Measurements from ENCODE around the gene SIGLECL1.
A peak's percentile ranks its signal among the peaks of the same experiment; 100 is the strongest.

The SIGLECL1 gene

GRCh38 chr19:51294977-51295375 lies 44.1 kb downstream of the SIGLECL1 start:
- DNase-seq: no peak
- intact Hi-C loops (cut with DNase I): no loop called here

DNA sequence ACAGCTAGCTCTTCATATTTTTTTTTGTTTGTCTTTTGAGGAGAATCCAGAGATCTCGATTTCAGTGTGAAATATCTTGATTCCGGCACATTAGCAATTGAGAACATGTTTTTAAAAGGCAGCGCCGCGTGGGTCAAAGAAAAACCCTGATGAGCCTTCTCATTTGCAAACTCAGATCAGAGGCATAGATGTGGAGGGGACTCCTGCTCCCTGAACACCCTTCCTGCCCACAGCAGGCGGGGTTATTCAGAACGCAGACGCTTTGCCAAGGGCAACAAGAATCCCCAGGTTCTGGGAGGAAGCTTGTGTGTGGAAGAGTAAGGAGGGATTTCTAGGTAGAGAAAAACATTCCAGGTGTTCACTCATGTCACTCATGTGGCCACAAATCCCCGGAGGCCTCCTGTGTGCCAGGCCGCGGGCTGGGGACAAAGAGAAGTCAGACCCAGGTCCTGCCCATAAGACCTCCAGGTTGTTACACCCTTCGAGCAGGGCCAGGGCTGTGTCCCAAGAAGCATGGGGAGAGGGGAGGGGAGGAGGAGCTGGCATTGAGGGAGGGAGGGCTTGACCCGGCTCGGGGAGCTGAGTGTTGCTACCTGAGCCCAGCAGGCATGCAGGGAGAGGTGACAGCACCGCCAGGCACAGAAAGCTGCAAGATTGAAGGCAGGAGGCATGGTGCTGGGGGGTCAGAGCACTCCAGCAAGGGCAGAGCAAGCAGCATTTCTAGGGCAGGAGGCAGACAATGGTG lies 44.7 kb downstream of the SIGLECL1 start:
- intact Hi-C loops (cut with DNase I): no loop called here
- DNase-seq: no peak

DNA sequence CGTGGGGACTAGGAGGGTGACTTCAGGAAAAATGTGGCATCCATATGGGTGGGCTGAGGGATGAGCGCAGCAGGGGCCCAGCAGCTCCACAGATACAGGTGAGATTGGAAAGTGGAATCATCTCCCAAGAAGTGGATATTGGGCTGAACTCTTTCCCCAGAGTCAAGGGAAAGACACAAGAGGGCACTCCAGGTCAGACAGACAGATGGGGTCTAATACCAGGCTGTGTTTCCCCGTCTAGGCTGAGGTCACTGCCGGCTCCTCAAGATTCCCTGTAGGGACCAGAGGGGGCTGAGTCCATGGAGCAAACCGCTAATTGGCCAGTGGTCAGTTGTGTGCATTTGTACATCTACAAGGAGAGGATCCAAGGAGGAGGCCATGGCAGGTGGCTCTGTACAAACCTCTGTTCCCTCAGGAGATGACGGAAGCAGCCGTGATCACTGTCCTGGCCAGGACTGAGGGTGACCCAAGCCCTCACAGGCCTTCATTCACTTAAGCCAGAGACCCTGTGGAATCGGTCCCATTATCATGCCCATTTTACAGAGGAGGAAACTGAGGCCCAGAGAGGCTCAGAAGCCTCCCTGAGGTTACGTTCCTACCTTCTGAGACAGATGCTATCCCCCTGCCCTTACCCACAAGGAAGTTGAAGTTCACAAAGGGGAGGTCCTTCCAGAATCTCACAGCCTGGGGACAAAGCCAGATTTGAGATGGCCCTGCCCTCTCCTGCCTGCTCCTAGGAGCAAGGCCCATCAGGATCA lies 45.6 kb downstream of the SIGLECL1 start:
- no peak for DNase-seq
- intact Hi-C loops (cut with DNase I): no loop called here

- intact Hi-C loops (cut with DNase I): no loop called here
- DNase-seq: no peak
These were observed 46.5 kb downstream of the SIGLECL1 start for GRCh38 chr19:51297406-51297805.

- no peak for DNase-seq
- intact Hi-C loops (cut with DNase I): no loop called here
These were observed 50.4 kb downstream of the SIGLECL1 start for GRCh38 chr19:51301266-51301665.

GRCh38 chr19:51305479-51305878 lies 54.6 kb downstream of the SIGLECL1 start:
- no peak for DNase-seq
- intact Hi-C loops (cut with DNase I): no loop called here

GRCh38 chr19:51311351-51312257 lies 60.7 kb downstream of the SIGLECL1 start, which contains the start of gene IGLON5:
IGLON5 (plus strand) TSS chr19:51311644; CDS start chr19:51311848, 204 bp downstream.
- intact Hi-C loops (cut with DNase I): no loop called here
- DNase-seq: peak in 1 of 10 donors; percentile 57

- no peak for DNase-seq
- intact Hi-C loops (cut with DNase I): no loop called here
These were observed 65.8 kb downstream of the SIGLECL1 start for GRCh38 chr19:51316688-51317087.

- DNase-seq: peak in 1 of 10 donors; percentile 70
- intact Hi-C loops (cut with DNase I): no loop called here
These were observed 66.5 kb downstream of the SIGLECL1 start for GRCh38 chr19:51317376-51317775.

DNA sequence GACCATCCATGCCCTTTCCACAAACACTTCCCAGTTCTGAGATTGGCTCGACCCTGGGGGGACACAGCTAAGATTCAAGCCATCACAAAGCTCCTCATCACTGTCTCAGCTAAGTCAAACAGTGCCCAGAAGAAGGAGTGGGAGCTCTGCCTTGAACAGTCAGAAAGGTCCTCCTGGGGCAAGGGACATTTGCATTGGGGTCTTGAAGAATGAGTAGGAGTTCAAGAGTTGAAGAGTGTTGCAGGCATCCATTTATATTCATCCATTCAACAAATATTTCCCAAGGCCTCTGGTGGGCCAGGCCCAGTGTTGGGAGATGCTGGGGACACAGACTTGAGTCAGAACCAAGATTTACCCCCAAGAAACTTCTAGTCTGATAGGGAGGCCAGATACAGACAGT lies 67.1 kb downstream of the SIGLECL1 start:
- no peak for DNase-seq

More for the DNA sequence above, 67.1 kb downstream of the SIGLECL1 start:
- intact Hi-C loops (cut with DNase I): no loop called here
